HG03442 (cell line): Measurements from ENCODE around the gene FLAD1.
"Not testable (repeated sequence)": the region's sequence is repeated elsewhere in the genome, so short reads cannot be mapped to it uniquely, and the experiment has no call there.

Experiments used
- ATAC-seq: cut with Tn5 transposase; IDR thresholded peaks from one replicate; pipeline ENCODE4 v1.9.1; 2021; ENCODE audit warnings: mild to moderate bottlenecking, moderate library complexity; ENCODE audit not compliant: unreplicated experiment

The FLAD1 gene

GRCh38 chr1:154988058-154988954, 5.2 kb downstream of the FLAD1 start:
- ATAC-seq, result no peak

GRCh38 chr1:154989195-154989860, 6.2 kb downstream of the FLAD1 start:
- ATAC-seq, result no peak

- ATAC-seq, result no peak
Measured at GRCh38 chr1:154990276-154990675, 7.1 kb downstream of the FLAD1 start.

GRCh38 chr1:154992721-154993571, 9.8 kb downstream of the FLAD1 start:
- no peak for ATAC-seq

- no peak for ATAC-seq
Measured at GRCh38 chr1:154993572-154994268, 10.6 kb downstream of the FLAD1 start, which contains the start of gene LENEP. TSS of gene LENEP (plus strand) at chr1:154993586. CDS start at chr1:154993608, 22 bp downstream.

GRCh38 chr1:154994269-154994587, 11.1 kb downstream of the FLAD1 start:
- no peak for ATAC-seq

GRCh38 chr1:154994591-154994990, 11.4 kb downstream of the FLAD1 start:
- ATAC-seq, result no peak

GRCh38 chr1:154995301-154995983, 12.3 kb downstream of the FLAD1 start:
- not testable (repeated sequence) for ATAC-seq

GRCh38 chr1:154996966-154997701, 14.0 kb downstream of the FLAD1 start:
- ATAC-seq, result no peak

- no peak for ATAC-seq
Measured at GRCh38 chr1:154998201-154998780, 15.1 kb downstream of the FLAD1 start.

- ATAC-seq, result no peak
Measured at GRCh38 chr1:154998818-154999570, 15.8 kb downstream of the FLAD1 start.

GRCh38 chr1:154999571-155000410, 16.6 kb downstream of the FLAD1 start:
- no peak for ATAC-seq

GRCh38 chr1:155000411-155000725, 17.2 kb downstream of the FLAD1 start:
- ATAC-seq, result no peak

- ATAC-seq, result peak; percentile 35
Measured at GRCh38 chr1:155000726-155001424, 17.7 kb downstream of the FLAD1 start.

- ATAC-seq, result no peak
Measured at GRCh38 chr1:155001425-155001674, 18.2 kb downstream of the FLAD1 start.

- peak; percentile 46 for ATAC-seq
Measured at GRCh38 chr1:155001675-155002463, 18.7 kb downstream of the FLAD1 start.
